GM19023 (cell line): Measurements from ENCODE around the gene LUC7L.
"Not testable (repeated sequence)": the region's sequence is repeated elsewhere in the genome, so short reads cannot be mapped to it uniquely, and the experiment has no call there.

Experiments
- ATAC-seq: cut with Tn5 transposase; IDR thresholded peaks from one replicate; pipeline ENCODE4 v1.9.1; 2021; ENCODE audit warnings: mild to moderate bottlenecking, moderate library complexity; ENCODE audit not compliant: unreplicated experiment

The LUC7L gene

DNA sequence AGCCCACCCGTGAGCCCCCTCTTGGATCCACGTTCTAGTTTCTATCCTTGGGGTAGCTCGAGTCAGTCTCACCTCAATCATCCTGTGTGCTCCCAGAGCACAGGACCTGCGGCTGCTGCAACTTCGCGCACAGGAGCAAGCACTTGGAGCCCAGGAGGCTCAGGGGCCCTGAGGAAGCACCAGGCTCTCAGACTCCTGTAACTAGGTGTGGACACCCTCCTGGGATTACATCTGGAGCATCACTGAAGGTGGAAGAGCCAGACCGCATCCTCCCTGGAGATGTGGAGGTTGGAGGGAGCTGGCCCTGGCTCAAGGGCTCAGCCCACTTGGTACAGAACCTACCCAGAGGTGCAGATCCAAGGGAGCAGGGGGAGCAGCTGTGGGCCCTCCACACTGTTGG, 46.2 kb downstream of the LUC7L start:
- no peak for ATAC-seq

- no peak for ATAC-seq
Measured at GRCh38 chr16:181565-182021, 47.7 kb downstream of the LUC7L start.

DNA sequence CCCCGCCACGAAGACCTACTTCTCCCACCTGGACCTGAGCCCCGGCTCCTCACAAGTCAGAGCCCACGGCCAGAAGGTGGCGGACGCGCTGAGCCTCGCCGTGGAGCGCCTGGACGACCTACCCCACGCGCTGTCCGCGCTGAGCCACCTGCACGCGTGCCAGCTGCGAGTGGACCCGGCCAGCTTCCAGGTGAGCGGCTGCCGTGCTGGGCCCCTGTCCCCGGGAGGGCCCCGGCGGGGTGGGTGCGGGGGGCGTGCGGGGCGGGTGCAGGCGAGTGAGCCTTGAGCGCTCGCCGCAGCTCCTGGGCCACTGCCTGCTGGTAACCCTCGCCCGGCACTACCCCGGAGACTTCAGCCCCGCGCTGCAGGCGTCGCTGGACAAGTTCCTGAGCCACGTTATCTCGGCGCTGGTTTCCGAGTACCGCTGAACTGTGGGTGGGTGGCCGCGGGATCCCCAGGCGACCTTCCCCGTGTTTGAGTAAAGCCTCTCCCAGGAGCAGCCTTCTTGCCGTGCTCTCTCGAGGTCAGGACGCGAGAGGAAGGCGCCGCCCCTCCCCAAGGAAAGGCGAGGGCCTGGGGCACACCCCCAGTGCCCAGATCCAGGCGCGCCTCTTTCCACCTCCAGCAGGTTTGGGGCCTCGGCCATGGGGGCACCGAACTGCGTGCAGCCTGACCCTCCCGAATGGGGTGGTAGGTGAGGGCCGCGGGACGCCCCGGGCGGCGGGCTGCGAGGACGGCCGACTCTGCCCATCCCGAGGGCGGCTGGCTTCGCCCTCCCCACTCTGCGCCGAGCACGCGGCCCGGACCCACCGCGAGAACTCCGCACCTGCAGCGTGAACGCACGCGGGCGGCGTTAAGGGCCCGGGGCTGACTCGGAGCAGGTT, 48.3 kb downstream of the LUC7L start:
- peak; percentile 48 for ATAC-seq

GRCh38 chr16:180101-180675, 49.1 kb downstream of the LUC7L start, which contains the start of gene HBQ1:
Gene HBQ1 (plus strand): TSS chr16:180459. CDS start chr16:180487, 28 bp downstream.
- ATAC-seq: no peak

GRCh38 chr16:179211-180092, 49.8 kb downstream of the LUC7L start:
- ATAC-seq: no peak

- ATAC-seq: no peak
Measured at GRCh38 chr16:178668-179015, 50.6 kb downstream of the LUC7L start.

DNA sequence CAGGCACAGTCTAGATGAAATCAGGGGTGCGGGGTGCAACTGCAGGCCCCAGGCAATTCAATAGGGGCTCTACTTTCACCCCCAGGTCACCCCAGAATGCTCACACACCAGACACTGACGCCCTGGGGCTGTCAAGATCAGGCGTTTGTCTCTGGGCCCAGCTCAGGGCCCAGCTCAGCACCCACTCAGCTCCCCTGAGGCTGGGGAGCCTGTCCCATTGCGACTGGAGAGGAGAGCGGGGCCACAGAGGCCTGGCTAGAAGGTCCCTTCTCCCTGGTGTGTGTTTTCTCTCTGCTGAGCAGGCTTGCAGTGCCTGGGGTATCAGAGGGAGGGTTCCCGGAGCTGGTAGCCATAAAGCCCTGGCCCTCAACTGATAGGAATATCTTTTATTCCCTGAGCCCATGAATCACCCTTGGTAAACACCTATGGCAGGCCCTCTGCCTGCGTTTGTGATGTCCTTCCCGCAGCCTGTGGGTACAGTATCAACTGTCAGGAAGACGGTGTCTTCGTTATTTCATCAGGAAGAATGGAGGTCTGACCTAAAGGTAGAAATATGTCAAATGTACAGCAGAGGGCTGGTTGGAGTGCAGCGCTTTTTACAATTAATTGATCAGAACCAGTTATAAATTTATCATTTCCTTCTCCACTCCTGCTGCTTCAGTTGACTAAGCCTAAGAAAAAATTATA, 51.1 kb downstream of the LUC7L start:
- ATAC-seq: no peak

DNA sequence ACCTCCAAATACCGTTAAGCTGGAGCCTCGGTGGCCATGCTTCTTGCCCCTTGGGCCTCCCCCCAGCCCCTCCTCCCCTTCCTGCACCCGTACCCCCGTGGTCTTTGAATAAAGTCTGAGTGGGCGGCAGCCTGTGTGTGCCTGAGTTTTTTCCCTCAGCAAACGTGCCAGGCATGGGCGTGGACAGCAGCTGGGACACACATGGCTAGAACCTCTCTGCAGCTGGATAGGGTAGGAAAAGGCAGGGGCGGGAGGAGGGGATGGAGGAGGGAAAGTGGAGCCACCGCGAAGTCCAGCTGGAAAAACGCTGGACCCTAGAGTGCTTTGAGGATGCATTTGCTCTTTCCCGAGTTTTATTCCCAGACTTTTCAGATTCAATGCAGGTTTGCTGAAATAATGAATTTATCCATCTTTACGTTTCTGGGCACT, 51.8 kb downstream of the LUC7L start:
- ATAC-seq: no peak

DNA sequence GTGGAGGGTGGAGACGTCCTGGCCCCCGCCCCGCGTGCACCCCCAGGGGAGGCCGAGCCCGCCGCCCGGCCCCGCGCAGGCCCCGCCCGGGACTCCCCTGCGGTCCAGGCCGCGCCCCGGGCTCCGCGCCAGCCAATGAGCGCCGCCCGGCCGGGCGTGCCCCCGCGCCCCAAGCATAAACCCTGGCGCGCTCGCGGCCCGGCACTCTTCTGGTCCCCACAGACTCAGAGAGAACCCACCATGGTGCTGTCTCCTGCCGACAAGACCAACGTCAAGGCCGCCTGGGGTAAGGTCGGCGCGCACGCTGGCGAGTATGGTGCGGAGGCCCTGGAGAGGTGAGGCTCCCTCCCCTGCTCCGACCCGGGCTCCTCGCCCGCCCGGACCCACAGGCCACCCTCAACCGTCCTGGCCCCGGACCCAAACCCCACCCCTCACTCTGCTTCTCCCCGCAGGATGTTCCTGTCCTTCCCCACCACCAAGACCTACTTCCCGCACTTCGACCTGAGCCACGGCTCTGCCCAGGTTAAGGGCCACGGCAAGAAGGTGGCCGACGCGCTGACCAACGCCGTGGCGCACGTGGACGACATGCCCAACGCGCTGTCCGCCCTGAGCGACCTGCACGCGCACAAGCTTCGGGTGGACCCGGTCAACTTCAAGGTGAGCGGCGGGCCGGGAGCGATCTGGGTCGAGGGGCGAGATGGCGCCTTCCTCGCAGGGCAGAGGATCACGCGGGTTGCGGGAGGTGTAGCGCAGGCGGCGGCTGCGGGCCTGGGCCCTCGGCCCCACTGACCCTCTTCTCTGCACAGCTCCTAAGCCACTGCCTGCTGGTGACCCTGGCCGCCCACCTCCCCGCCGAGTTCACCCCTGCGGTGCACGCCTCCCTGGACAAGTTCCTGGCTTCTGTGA, 52.5 kb downstream of the LUC7L start, which contains the start of gene HBA1:
TSS of gene HBA1 (plus strand) at position 204 of the 906 bp plus-strand sequence. CDS start at position 241, 37 bp downstream.
- ATAC-seq: not testable (repeated sequence)

DNA sequence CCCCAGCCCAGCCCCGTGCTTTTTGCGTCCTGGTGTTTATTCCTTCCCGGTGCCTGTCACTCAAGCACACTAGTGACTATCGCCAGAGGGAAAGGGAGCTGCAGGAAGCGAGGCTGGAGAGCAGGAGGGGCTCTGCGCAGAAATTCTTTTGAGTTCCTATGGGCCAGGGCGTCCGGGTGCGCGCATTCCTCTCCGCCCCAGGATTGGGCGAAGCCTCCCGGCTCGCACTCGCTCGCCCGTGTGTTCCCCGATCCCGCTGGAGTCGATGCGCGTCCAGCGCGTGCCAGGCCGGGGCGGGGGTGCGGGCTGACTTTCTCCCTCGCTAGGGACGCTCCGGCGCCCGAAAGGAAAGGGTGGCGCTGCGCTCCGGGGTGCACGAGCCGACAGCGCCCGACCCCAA, 53.2 kb downstream of the LUC7L start:
- not testable (repeated sequence) for ATAC-seq

DNA sequence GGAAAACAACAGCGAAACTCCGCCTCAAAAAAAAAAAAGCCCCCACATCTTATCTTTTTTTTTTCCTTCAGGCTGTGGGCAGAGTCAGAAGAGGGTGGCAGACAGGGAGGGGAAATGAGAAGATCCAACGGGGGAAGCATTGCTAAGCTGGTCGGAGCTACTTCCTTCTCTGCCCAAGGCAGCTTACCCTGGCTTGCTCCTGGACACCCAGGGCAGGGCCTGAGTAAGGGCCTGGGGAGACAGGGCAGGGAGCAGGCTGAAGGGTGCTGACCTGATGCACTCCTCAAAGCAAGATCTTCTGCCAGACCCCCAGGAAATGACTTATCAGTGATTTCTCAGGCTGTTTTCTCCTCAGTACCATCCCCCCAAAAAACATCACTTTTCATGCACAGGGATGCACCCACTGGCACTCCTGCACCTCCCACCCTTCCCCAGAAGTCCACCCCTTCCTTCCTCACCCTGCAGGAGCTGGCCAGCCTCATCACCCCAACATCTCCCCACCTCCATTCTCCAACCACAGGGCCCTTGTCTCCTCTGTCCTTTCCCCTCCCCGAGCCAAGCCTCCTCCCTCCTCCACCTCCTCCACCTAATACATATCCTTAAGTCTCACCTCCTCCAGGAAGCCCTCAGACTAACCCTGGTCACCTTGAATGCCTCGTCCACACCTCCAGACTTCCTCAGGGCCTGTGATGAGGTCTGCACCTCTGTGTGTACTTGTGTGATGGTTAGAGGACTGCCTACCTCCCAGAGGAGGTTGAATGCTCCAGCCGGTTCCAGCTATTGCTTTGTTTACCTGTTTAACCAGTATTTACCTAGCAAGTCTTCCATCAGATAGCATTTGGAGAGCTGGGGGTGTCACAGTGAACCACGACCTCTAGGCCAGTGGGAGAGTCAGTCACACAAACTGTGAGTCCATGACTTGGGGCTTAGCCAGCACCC, 54.0 kb downstream of the LUC7L start:
- ATAC-seq: no peak

- not testable (repeated sequence) for ATAC-seq
Measured at GRCh38 chr16:173928-174769, 55.1 kb downstream of the LUC7L start.

DNA sequence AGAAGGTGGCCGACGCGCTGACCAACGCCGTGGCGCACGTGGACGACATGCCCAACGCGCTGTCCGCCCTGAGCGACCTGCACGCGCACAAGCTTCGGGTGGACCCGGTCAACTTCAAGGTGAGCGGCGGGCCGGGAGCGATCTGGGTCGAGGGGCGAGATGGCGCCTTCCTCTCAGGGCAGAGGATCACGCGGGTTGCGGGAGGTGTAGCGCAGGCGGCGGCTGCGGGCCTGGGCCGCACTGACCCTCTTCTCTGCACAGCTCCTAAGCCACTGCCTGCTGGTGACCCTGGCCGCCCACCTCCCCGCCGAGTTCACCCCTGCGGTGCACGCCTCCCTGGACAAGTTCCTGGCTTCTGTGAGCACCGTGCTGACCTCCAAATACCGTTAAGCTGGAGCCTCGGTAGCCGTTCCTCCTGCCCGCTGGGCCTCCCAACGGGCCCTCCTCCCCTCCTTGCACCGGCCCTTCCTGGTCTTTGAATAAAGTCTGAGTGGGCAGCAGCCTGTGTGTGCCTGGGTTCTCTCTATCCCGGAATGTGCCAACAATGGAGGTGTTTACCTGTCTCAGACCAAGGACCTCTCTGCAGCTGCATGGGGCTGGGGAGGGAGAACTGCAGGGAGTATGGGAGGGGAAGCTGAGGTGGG, 55.9 kb downstream of the LUC7L start:
- not testable (repeated sequence) for ATAC-seq

DNA sequence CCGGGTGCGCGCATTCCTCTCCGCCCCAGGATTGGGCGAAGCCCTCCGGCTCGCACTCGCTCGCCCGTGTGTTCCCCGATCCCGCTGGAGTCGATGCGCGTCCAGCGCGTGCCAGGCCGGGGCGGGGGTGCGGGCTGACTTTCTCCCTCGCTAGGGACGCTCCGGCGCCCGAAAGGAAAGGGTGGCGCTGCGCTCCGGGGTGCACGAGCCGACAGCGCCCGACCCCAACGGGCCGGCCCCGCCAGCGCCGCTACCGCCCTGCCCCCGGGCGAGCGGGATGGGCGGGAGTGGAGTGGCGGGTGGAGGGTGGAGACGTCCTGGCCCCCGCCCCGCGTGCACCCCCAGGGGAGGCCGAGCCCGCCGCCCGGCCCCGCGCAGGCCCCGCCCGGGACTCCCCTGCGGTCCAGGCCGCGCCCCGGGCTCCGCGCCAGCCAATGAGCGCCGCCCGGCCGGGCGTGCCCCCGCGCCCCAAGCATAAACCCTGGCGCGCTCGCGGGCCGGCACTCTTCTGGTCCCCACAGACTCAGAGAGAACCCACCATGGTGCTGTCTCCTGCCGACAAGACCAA, 56.8 kb downstream of the LUC7L start, which contains the start of gene HBA2:
TSS of gene HBA2 (plus strand) at position 503 of the 568 bp plus-strand sequence. CDS start at position 540, 37 bp downstream.
- ATAC-seq: not testable (repeated sequence)

GRCh38 chr16:170788-171187, 58.5 kb downstream of the LUC7L start:
- no peak for ATAC-seq

GRCh38 chr16:170088-170507, 59.2 kb downstream of the LUC7L start:
- not testable (repeated sequence) for ATAC-seq
